HepG2 (cell line): ENCODE measurements around the gene CTBP1. TPM values are rescaled to one million over a fixed set of nuclear protein-coding genes. Genes with fewer than 3 reads are reported as not detected.

Experiments
- ATAC-seq: fragments of 200-7000 bp; cut with Tn5 transposase; 3 replicates; pipeline ENCODE4 v1.9.1; 2020; ENCODE audit warnings: mild to moderate bottlenecking, moderate library complexity
- BruUV-seq: library from RNA; stranded (reverse); fragments of 400-500 nt; replicated peaks from 2 replicates; lab custom pipeline; 2021; lab: Mats Ljungman, UMichigan
- CTCF ChIA-PET: fragments of 300-600 bp; formaldehyde crosslinking; extraction: SDS; loops from one replicate; lab custom pipeline; 2021; ENCODE audit warnings: low total read pairs, inconsistent platforms, low intra/inter-chr PET ratio; lab: Yijun Ruan, JAX
- POLR2A ChIA-PET: fragments of 350-600 bp; sonication (Branson Sonifier 250); formaldehyde crosslinking; loops from one replicate; lab custom pipeline; 2020; ENCODE audit warnings: antibody characterized with exemption, inconsistent platforms; lab: Yijun Ruan, JAX
- DNase-seq: peaks from one replicate; pipeline ENCODE4 v3.0.0-alpha.2; 2015; ENCODE audit warnings: low spot score
- FAIRE-seq: peaks from 3 replicates; lab custom pipeline; 2011; peaks lifted over from hg19 to GRCh38; lab: Jason Lieb, UNC
- H2AFZ ChIP-seq: one replicate; pipeline ENCODE4 v1.6.1; 2011; ENCODE audit warnings: low read length, inconsistent platforms
- H3K27ac ChIP-seq: fragments of 300-600 bp; 3 replicates; pipeline ENCODE4 v1.8.0; 2011; ENCODE audit warnings: mixed run types, mild to moderate bottlenecking, mixed read lengths, low read length, inconsistent platforms; ENCODE audit not compliant: insufficient read depth; ENCODE audit errors: extremely low read length
- H3K27me3 ChIP-seq, 2 experiments: fragments of 200-600 bp in 1 of 2; 2 replicates in 1 of 2; 3 replicates in 1 of 2; pipeline versions ENCODE4 v1.6.0 to v1.8.0; 2011; ENCODE audit warnings: low read length in 2 of 2, mild to moderate bottlenecking in 2 of 2, moderate library complexity in 2 of 2, inconsistent platforms in 1 of 2; ENCODE audit not compliant: insufficient read depth in 2 of 2, control insufficient read depth in 1 of 2
- H3K36me3 ChIP-seq, 2 experiments: fragments of 200-600 bp in 1 of 2; replicated peaks in 1 of 2; 2 replicates in 1 of 2; 3 replicates in 1 of 2; pipeline versions ENCODE4 v1.5.1 to v1.8.0; 2011; ENCODE audit warnings: low read length in 2 of 2, inconsistent platforms in 1 of 2; ENCODE audit not compliant: insufficient read depth in 2 of 2, control insufficient read depth in 1 of 2
- H3K4me1 ChIP-seq: 2 replicates; pipeline ENCODE4 v1.5.1; 2012; ENCODE audit warnings: low read length, inconsistent platforms; ENCODE audit not compliant: insufficient read depth
- H3K4me2 ChIP-seq: 2 replicates; pipeline ENCODE4 v1.6.0; 2011; ENCODE audit warnings: low read depth, low read length, inconsistent platforms
- H3K4me3 ChIP-seq, 3 experiments: fragments of 200-600 bp in 1 of 3; sonication (generic), shearing (Covaris generic) in 1 of 3; replicated peaks in 1 of 3; 2 replicates each; pipeline ENCODE4 v1.5.1; 2011 to 2016; ENCODE audit warnings: low read length in 3 of 3, inconsistent platforms in 2 of 3, low read depth in 2 of 3, mild to moderate bottlenecking in 2 of 3, control low read depth in 1 of 3, mixed read lengths in 1 of 3; ENCODE audit not compliant: insufficient read depth in 1 of 3
- H3K79me2 ChIP-seq: one replicate; pipeline ENCODE4 v1.6.1; 2011; ENCODE audit warnings: low read length, inconsistent platforms; ENCODE audit not compliant: insufficient read depth
- H3K9ac ChIP-seq: 2 replicates; pipeline ENCODE4 v1.6.0; 2011; ENCODE audit warnings: mild to moderate bottlenecking, low read depth, low read length, inconsistent platforms; ENCODE audit not compliant: insufficient read depth
- H3K9me3 ChIP-seq: 2 replicates; pipeline ENCODE4 v1.5.1; 2012; ENCODE audit warnings: mild to moderate bottlenecking, low read length
- H4K20me1 ChIP-seq: 2 replicates; pipeline ENCODE4 v1.6.0; 2011; ENCODE audit warnings: inconsistent platforms, mild to moderate bottlenecking, low read length, moderate library complexity; ENCODE audit not compliant: insufficient read depth
- AGO2 ChIP-seq: fragments of 200-400 bp; formaldehyde crosslinking; optimal IDR thresholded peaks from 2 replicates; pipeline ENCODE3; 2017; ENCODE audit warnings: mild to moderate bottlenecking, low read depth, low read length, moderate library complexity
- HNRNPL ChIP-seq: fragments of 200-400 bp; formaldehyde crosslinking; IDR thresholded peaks from 2 replicates; pipeline ENCODE4 v1.6.1; 2017; ENCODE audit warnings: mild to moderate bottlenecking, low read depth, low read length
- KLF11 ChIP-seq: IDR thresholded peaks from 2 replicates; pipeline ENCODE4 v1.6.1; 2016; ENCODE audit warnings: missing compliant biosample characterization
- NR2F1 ChIP-seq, 2 experiments: fragments of 450-650 bp in 1 of 2; formaldehyde crosslinking in 1 of 2; IDR thresholded peaks; 2 replicates each; pipeline versions ENCODE4 v1.5.0 to v1.6.1; 2016 to 2020; ENCODE audit warnings: mild to moderate bottlenecking in 1 of 2, missing compliant biosample characterization in 1 of 2, missing genetic modification reagents in 1 of 2, moderate library complexity in 1 of 2
- RBFOX2 ChIP-seq: fragments of 200-400 bp; formaldehyde crosslinking; IDR thresholded peaks from 2 replicates; pipeline ENCODE4 v1.6.1; 2017; ENCODE audit warnings: low read depth, mild to moderate bottlenecking, low read length
- RFX1 ChIP-seq: fragments of 450-650 bp; IDR thresholded peaks from 2 replicates; pipeline ENCODE4 v1.6.1; 2017
- TEAD2 ChIP-seq: sonication (generic); formaldehyde crosslinking; IDR thresholded peaks from 2 replicates; pipeline ENCODE4 v1.9.0; 2021; ENCODE audit warnings: missing genetic modification reagents
- ZNF225 ChIP-seq: sonication (generic); formaldehyde crosslinking; IDR thresholded peaks from 2 replicates; pipeline ENCODE4 v1.4.0; 2020; ENCODE audit warnings: mild to moderate bottlenecking, missing genetic modification reagents
- ZNF619 ChIP-seq: sonication (generic); formaldehyde crosslinking; IDR thresholded peaks from 2 replicates; pipeline ENCODE4 v1.4.0; 2020; ENCODE audit warnings: mild to moderate bottlenecking, missing genetic modification reagents
- ZNF747 ChIP-seq: sonication (generic); formaldehyde crosslinking; IDR thresholded peaks from 2 replicates; pipeline ENCODE4 v1.8.1; 2023; ENCODE audit warnings: missing genetic modification reagents, mild to moderate bottlenecking, borderline replicate concordance
- WGBS: methylation state at CpG from one replicate; pipeline ENCODE4 v1.1.6; 2017; ENCODE audit warnings: low lambda C conversion rate; 5-methylcytosine and 5-hydroxymethylcytosine counted together
- in situ Hi-C: cut with HindIII; loops from 2 replicates; pipeline ENCODE4 v1.10.0; 2017; ENCODE audit warnings: low pct_unique_long_range_greater_than_20kb; ENCODE audit not compliant: extremely low pct_ligation_motif_present
- intact Hi-C: fragments of 100-400 bp; cut with micrococcal nuclease; formaldehyde crosslinking; loops from one replicate; pipeline ENCODE4 v1.10.0; 2022; ENCODE audit not compliant: unreplicated experiment
- polyA plus RNA-seq, 8 experiments: library from polyadenylated mRNA; depleted of rRNA in 3 of 8; stranded (reverse) in 7 of 8; unstranded in 1 of 8; fragments of >200 nt; fragmentation: Illumina TruSeq in 4 of 8; extraction: Trizol in 4 of 8; gene quantifications; 2 replicates each; pipeline versions ENCODE4 v1.2.1 to v1.2.3, GENCODE V29; 2011 to 2016; ENCODE audit warnings: low read depth in 4 of 8, missing spikeins in 1 of 8, mixed read lengths in 1 of 8; ENCODE audit not compliant: insufficient read depth in 1 of 8
- total RNA-seq, 5 experiments: library from RNA; depleted of rRNA; stranded (reverse); fragments of >200 nt; fragmentation: Illumina TruSeq; extraction: Trizol; gene quantifications; 2 replicates each; pipeline ENCODE4 v1.2.3, GENCODE V29; 2016; ENCODE audit warnings: low read depth in 1 of 5
- TF ChIP-seq, protein P1 (sequence below): sonication (generic); formaldehyde crosslinking; IDR thresholded peaks from 2 replicates; pipeline ENCODE4 v1.8.1; 2023; ENCODE audit warnings: mild to moderate bottlenecking, inconsistent platforms, moderate library complexity, missing genetic modification reagents, borderline replicate concordance
- TF ChIP-seq, protein P2 (sequence below): IDR thresholded peaks from 2 replicates; pipeline ENCODE4 v1.6.1; 2018; ENCODE audit warnings: missing genetic modification reagents, mild to moderate bottlenecking, missing compliant biosample characterization
- TF ChIP-seq, protein P3 (sequence below): sonication (generic); formaldehyde crosslinking; IDR thresholded peaks from 2 replicates; pipeline ENCODE4 v1.5.1; 2020; ENCODE audit warnings: mild to moderate bottlenecking, missing genetic modification reagents, moderate library complexity
- TF ChIP-seq, protein P4 (sequence below): sonication (generic); formaldehyde crosslinking; IDR thresholded peaks from 2 replicates; pipeline ENCODE4 v1.5.1; 2020; ENCODE audit warnings: missing genetic modification reagents, mild to moderate bottlenecking, borderline replicate concordance

CTBP1 gene
- total and polyA plus RNA-seq, 2 of the 13 experiments (the other 11 are each of a cell fraction or from before 2014, with no cell fraction given), result 78.5 to 112 TPM

DNA sequence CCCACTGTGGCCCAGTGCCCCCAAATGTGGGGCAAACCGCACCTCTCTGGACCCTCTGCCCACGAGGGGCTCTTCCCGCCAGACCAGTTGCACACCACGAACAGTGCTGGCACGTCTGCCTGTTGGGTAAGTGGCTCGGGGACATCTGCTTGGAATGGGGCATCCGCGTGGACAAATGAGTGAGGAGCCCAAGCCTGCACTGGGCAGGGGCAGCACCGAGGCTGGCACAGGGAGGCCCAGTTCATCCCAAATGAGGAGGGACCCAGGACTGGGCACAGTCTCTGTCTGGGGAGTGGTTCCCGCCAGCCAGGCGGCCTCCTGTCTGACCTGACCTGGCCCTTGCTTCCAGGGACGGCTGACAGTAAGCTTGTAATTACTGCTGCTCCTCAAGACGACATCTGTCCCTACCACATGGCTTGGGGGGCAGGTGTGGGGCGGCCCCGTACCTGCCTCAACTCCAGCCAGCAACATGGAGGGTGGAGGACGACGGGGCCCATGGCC, 79.7 kb downstream of the CTBP1 start:
- no TSS peak for BruUV-seq
- Histone ChIP-seq H3K4me2 (no peak overlapping the region), H3K4me1 (peaks cover 25% of the 10 kb centered on the region), H3K27ac (no peak overlapping the region), H3K4me3 (no peak overlapping the region), H3K27me3 (peaks cover 3% of the 10 kb centered on the region in 2 experiments; a peak in 3 of 5 replicates), H3K9ac (no peak overlapping the region), H3K9me3 (no peaks in the 10 kb centered on the region), H3K79me2 (no peaks in the 10 kb centered on the region), H2AFZ (no peak overlapping the region), H4K20me1 (no peaks in the 10 kb centered on the region), H3K36me3 (peaks cover 3 to 9% of the 10 kb centered on the region in 2 experiments; a peak in 2 of 5 replicates)
- no peak for ATAC-seq
- ChIA-PET CTCF (no interaction called here), POLR2A (interaction anchor here (0.9 to 1.2 kb wide), 2 partner anchors 8 to 36 kb away, joined by 3 to 4 read pairs; no protein-coding TSS in a partner anchor)
- in situ Hi-C loops, result no loop called here
- no peak for DNase-seq
- 92% methylated on average over 4 of the region's 17 CpGs for WGBS
- FAIRE-seq, result no peak
- intact Hi-C loops, result no loop called here
- TF ChIP-seq TEAD2 (CRISPR knock-in tag) (no peak), AGO2 (peak; percentile 56), ZNF619 (CRISPR knock-in tag) (no peak), HNRNPL (0 out of 2 replicates have a peak, but pooled peaks have one; percentile 30), ZNF225 (CRISPR knock-in tag) (no peak), RBFOX2 (peak; percentile 16; the same call in 1 of the 2 replicates), ZNF747 (CRISPR knock-in tag) (no peak), RFX1 (no peak), NR2F1 (CRISPR knock-in tag; IDR thresholded peaks at IDR 0.05) (no peak), KLF11 (no peak)
- TF ChIP-seq, protein P1, sequence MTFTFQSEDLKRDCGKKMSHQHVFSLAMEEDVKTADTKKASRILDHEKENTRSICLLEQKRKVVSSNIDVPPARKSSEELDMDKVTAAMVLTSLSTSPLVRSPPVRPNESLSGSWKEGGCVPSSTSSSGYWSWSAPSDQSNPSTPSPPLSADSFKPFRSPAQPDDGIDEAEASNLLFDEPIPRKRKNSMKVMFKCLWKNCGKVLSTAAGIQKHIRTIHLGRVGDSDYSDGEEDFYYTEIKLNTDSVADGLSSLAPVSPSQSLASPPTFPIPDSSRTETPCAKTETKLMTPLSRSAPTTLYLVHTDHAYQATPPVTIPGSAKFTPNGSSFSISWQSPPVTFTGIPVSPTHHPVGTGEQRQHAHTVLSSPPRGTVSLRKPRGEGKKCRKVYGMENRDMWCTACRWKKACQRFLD (CRISPR knock-in tag), result no peak
- TF ChIP-seq, protein P2, sequence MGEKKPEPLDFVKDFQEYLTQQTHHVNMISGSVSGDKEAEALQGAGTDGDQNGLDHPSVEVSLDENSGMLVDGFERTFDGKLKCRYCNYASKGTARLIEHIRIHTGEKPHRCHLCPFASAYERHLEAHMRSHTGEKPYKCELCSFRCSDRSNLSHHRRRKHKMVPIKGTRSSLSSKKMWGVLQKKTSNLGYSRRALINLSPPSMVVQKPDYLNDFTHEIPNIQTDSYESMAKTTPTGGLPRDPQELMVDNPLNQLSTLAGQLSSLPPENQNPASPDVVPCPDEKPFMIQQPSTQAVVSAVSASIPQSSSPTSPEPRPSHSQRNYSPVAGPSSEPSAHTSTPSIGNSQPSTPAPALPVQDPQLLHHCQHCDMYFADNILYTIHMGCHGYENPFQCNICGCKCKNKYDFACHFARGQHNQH, result no peak
- TF ChIP-seq, protein P3, sequence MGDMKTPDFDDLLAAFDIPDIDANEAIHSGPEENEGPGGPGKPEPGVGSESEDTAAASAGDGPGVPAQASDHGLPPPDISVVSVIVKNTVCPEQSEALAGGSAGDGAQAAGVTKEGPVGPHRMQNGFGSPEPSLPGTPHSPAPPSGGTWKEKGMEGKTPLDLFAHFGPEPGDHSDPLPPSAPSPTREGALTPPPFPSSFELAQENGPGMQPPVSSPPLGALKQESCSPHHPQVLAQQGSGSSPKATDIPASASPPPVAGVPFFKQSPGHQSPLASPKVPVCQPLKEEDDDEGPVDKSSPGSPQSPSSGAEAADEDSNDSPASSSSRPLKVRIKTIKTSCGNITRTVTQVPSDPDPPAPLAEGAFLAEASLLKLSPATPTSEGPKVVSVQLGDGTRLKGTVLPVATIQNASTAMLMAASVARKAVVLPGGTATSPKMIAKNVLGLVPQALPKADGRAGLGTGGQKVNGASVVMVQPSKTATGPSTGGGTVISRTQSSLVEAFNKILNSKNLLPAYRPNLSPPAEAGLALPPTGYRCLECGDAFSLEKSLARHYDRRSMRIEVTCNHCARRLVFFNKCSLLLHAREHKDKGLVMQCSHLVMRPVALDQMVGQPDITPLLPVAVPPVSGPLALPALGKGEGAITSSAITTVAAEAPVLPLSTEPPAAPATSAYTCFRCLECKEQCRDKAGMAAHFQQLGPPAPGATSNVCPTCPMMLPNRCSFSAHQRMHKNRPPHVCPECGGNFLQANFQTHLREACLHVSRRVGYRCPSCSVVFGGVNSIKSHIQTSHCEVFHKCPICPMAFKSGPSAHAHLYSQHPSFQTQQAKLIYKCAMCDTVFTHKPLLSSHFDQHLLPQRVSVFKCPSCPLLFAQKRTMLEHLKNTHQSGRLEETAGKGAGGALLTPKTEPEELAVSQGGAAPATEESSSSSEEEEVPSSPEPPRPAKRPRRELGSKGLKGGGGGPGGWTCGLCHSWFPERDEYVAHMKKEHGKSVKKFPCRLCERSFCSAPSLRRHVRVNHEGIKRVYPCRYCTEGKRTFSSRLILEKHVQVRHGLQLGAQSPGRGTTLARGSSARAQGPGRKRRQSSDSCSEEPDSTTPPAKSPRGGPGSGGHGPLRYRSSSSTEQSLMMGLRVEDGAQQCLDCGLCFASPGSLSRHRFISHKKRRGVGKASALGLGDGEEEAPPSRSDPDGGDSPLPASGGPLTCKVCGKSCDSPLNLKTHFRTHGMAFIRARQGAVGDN (CRISPR knock-in tag), result no peak; the same call in 1 of the 2 replicates
- TF ChIP-seq, protein P4, sequence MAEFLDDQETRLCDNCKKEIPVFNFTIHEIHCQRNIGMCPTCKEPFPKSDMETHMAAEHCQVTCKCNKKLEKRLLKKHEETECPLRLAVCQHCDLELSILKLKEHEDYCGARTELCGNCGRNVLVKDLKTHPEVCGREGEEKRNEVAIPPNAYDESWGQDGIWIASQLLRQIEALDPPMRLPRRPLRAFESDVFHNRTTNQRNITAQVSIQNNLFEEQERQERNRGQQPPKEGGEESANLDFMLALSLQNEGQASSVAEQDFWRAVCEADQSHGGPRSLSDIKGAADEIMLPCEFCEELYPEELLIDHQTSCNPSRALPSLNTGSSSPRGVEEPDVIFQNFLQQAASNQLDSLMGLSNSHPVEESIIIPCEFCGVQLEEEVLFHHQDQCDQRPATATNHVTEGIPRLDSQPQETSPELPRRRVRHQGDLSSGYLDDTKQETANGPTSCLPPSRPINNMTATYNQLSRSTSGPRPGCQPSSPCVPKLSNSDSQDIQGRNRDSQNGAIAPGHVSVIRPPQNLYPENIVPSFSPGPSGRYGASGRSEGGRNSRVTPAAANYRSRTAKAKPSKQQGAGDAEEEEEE, result no peak
